SK-N-SH treated with all-trans-retinoic acid at 6 μM for 48 hours (cell line): ENCODE results near the gene CACNA1C.

Experiments used
- ARNTL ChIP-seq: fragments of 450-650 bp; formaldehyde crosslinking; IDR thresholded peaks from 2 replicates; pipeline ENCODE4 v1.5.0; 2020; ENCODE audit warnings: low read depth, mild to moderate bottlenecking, moderate library complexity, borderline replicate concordance
- CSDC2 ChIP-seq: fragments of 250-450 bp; sonication (Bioruptor Pico); IDR thresholded peaks from 2 replicates; pipeline ENCODE4 v1.5.0; 2020; ENCODE audit warnings: mild to moderate bottlenecking, moderate library complexity
- ISL1 ChIP-seq: fragments of 250-450 bp; sonication (Bioruptor Pico); IDR thresholded peaks from 2 replicates; pipeline ENCODE4 v2.1.2; 2022; ENCODE audit warnings: mild to moderate bottlenecking, moderate library complexity
- OSR1 ChIP-seq: fragments of 250-450 bp; sonication (Bioruptor Pico); IDR thresholded peaks from 2 replicates; pipeline ENCODE4 v1.8.0; 2022; ENCODE audit warnings: moderate library complexity, mild to moderate bottlenecking, inconsistent platforms
- RARB ChIP-seq: fragments of 250-450 bp; sonication (Bioruptor Pico); IDR thresholded peaks from 2 replicates; pipeline ENCODE4 v1.8.0; 2021; ENCODE audit warnings: mild to moderate bottlenecking, moderate library complexity
- SNAI2 ChIP-seq: fragments of 250-450 bp; sonication (Bioruptor Pico); IDR thresholded peaks from 2 replicates; pipeline ENCODE4 v1.5.0; 2020; ENCODE audit warnings: mild to moderate bottlenecking, moderate library complexity
- ZC3H10 ChIP-seq: fragments of 250-450 bp; sonication (Bioruptor Pico); IDR thresholded peaks from 2 replicates; pipeline ENCODE4 v1.5.1; 2021; ENCODE audit warnings: mild to moderate bottlenecking, moderate library complexity
- ZFP30 ChIP-seq: fragments of 450-650 bp; formaldehyde crosslinking; IDR thresholded peaks from 2 replicates; pipeline ENCODE4 v1.5.0; 2022; ENCODE audit warnings: mild to moderate bottlenecking, moderate library complexity
- ZNF8 ChIP-seq: fragments of 450-650 bp; formaldehyde crosslinking; IDR thresholded peaks from 2 replicates; pipeline ENCODE4 v1.5.0; 2020; ENCODE audit warnings: mild to moderate bottlenecking, moderate library complexity
- TF ChIP-seq, protein P1 (sequence below): fragments of 250-450 bp; sonication (Bioruptor Pico); IDR thresholded peaks from 2 replicates; pipeline ENCODE4 v1.8.0; 2020; ENCODE audit warnings: mild to moderate bottlenecking, moderate library complexity, borderline replicate concordance
- TF ChIP-seq, protein P2 (sequence below): fragments of 250-450 bp; sonication (Bioruptor Pico); IDR thresholded peaks from 2 replicates; pipeline ENCODE4 v1.5.1; 2021; ENCODE audit warnings: mild to moderate bottlenecking, moderate library complexity
- TF ChIP-seq, protein P3 (sequence below): fragments of 250-450 bp; sonication (Bioruptor Pico); IDR thresholded peaks from 2 replicates; pipeline ENCODE4 v1.5.1; 2020; ENCODE audit warnings: low read depth, mild to moderate bottlenecking, moderate library complexity
- TF ChIP-seq, protein P4 (sequence below): fragments of 250-450 bp; sonication (Bioruptor Pico); IDR thresholded peaks from 2 replicates; pipeline ENCODE4 v1.8.0; 2021; ENCODE audit warnings: low read depth, mild to moderate bottlenecking, moderate library complexity, borderline replicate concordance
- TF ChIP-seq, protein P5 (sequence below): fragments of 250-450 bp; sonication (Bioruptor Pico); IDR thresholded peaks from 2 replicates; pipeline ENCODE4 v1.5.0; 2020; ENCODE audit warnings: mild to moderate bottlenecking, moderate library complexity

DNA sequence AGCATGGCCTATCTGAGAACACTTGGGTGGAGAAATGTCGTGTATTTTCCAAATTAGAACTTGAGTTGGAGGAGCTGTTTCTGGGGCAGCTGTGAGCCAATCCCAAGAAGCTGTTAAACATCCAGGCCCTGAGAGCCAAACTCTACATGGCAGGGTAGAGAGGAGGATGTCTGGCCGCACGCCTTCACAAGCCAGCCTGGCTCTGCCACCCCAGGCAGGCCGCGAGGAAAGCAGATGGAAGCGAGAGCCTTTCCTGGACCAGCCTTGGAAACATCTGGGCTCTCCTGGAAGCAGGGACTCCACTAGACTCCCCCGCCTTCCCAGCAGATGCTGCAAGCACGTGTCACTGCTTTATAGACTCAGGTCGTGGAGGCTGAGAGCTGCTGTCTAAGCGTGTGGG lies 429.2 kb downstream of the CACNA1C start:
- TF ChIP-seq ARNTL (no peak), ZFP30 (no peak), CSDC2 (no peak), RARB (CRISPR knock-in tag) (no peak), ZC3H10 (no peak), OSR1 (no peak), SNAI2 (no peak), ISL1 (CRISPR knock-in tag) (no peak), ZNF8 (CRISPR knock-in tag) (no peak)
- TF ChIP-seq, protein P1, sequence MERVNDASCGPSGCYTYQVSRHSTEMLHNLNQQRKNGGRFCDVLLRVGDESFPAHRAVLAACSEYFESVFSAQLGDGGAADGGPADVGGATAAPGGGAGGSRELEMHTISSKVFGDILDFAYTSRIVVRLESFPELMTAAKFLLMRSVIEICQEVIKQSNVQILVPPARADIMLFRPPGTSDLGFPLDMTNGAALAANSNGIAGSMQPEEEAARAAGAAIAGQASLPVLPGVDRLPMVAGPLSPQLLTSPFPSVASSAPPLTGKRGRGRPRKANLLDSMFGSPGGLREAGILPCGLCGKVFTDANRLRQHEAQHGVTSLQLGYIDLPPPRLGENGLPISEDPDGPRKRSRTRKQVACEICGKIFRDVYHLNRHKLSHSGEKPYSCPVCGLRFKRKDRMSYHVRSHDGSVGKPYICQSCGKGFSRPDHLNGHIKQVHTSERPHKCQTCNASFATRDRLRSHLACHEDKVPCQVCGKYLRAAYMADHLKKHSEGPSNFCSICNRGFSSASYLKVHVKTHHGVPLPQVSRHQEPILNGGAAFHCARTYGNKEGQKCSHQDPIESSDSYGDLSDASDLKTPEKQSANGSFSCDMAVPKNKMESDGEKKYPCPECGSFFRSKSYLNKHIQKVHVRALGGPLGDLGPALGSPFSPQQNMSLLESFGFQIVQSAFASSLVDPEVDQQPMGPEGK (CRISPR knock-in tag): no peak
- TF ChIP-seq, protein P2, sequence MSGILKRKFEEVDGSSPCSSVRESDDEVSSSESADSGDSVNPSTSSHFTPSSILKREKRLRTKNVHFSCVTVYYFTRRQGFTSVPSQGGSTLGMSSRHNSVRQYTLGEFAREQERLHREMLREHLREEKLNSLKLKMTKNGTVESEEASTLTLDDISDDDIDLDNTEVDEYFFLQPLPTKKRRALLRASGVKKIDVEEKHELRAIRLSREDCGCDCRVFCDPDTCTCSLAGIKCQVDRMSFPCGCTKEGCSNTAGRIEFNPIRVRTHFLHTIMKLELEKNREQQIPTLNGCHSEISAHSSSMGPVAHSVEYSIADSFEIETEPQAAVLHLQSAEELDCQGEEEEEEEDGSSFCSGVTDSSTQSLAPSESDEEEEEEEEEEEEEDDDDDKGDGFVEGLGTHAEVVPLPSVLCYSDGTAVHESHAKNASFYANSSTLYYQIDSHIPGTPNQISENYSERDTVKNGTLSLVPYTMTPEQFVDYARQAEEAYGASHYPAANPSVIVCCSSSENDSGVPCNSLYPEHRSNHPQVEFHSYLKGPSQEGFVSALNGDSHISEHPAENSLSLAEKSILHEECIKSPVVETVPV: no peak
- TF ChIP-seq, protein P3, sequence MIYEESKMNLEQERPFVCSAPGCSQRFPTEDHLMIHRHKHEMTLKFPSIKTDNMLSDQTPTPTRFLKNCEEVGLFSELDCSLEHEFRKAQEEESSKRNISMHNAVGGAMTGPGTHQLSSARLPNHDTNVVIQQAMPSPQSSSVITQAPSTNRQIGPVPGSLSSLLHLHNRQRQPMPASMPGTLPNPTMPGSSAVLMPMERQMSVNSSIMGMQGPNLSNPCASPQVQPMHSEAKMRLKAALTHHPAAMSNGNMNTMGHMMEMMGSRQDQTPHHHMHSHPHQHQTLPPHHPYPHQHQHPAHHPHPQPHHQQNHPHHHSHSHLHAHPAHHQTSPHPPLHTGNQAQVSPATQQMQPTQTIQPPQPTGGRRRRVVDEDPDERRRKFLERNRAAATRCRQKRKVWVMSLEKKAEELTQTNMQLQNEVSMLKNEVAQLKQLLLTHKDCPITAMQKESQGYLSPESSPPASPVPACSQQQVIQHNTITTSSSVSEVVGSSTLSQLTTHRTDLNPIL (CRISPR knock-in tag): no peak
- TF ChIP-seq, protein P4, sequence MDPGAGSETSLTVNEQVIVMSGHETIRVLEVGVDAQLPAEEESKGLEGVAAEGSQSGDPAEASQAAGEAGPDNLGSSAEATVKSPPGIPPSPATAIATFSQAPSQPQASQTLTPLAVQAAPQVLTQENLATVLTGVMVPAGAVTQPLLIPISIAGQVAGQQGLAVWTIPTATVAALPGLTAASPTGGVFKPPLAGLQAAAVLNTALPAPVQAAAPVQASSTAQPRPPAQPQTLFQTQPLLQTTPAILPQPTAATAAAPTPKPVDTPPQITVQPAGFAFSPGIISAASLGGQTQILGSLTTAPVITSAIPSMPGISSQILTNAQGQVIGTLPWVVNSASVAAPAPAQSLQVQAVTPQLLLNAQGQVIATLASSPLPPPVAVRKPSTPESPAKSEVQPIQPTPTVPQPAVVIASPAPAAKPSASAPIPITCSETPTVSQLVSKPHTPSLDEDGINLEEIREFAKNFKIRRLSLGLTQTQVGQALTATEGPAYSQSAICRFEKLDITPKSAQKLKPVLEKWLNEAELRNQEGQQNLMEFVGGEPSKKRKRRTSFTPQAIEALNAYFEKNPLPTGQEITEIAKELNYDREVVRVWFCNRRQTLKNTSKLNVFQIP (CRISPR knock-in tag): no peak
- TF ChIP-seq, protein P5, sequence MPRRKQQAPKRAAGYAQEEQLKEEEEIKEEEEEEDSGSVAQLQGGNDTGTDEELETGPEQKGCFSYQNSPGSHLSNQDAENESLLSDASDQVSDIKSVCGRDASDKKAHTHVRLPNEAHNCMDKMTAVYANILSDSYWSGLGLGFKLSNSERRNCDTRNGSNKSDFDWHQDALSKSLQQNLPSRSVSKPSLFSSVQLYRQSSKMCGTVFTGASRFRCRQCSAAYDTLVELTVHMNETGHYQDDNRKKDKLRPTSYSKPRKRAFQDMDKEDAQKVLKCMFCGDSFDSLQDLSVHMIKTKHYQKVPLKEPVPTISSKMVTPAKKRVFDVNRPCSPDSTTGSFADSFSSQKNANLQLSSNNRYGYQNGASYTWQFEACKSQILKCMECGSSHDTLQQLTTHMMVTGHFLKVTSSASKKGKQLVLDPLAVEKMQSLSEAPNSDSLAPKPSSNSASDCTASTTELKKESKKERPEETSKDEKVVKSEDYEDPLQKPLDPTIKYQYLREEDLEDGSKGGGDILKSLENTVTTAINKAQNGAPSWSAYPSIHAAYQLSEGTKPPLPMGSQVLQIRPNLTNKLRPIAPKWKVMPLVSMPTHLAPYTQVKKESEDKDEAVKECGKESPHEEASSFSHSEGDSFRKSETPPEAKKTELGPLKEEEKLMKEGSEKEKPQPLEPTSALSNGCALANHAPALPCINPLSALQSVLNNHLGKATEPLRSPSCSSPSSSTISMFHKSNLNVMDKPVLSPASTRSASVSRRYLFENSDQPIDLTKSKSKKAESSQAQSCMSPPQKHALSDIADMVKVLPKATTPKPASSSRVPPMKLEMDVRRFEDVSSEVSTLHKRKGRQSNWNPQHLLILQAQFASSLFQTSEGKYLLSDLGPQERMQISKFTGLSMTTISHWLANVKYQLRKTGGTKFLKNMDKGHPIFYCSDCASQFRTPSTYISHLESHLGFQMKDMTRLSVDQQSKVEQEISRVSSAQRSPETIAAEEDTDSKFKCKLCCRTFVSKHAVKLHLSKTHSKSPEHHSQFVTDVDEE (CRISPR knock-in tag): no peak
